K562 (cell line): ENCODE data around the gene OR52W1. TPM values are rescaled to one million over a fixed set of nuclear protein-coding genes. Genes with fewer than 3 reads are reported as not detected.

Experiments
- ATAC-seq: fragments of 200-7000 bp; cut with Tn5 transposase; 3 replicates; pipeline ENCODE4 v1.9.1; 2020; ENCODE audit warnings: moderate library complexity
- BruUV-seq: library from RNA; stranded (reverse); fragments of 400-500 nt; replicated peaks from 2 replicates; lab custom pipeline; 2021; lab: Mats Ljungman, UMichigan
- CTCF ChIA-PET: fragments of 300-600 bp; formaldehyde crosslinking; extraction: SDS; loops from one replicate; lab custom pipeline; 2021; ENCODE audit warnings: low intra/inter-chr PET ratio; lab: Yijun Ruan, JAX
- POLR2A ChIA-PET: fragments of 300-600, 350-650 bp; sonication (Branson Sonifier 250); formaldehyde crosslinking; extraction: SDS; loops from one replicate; lab custom pipeline; 2021; ENCODE audit warnings: antibody characterized with exemption, inconsistent platforms; lab: Yijun Ruan, JAX
- DNase-seq, 4 experiments: peaks; one replicate each; pipeline versions ENCODE4 v3.0.0 to v3.0.0-alpha.2; 2011 to 2018; ENCODE audit warnings: low spot score in 3 of 4, mixed read lengths in 3 of 4; ENCODE audit errors: extremely low read depth in 1 of 4
- FAIRE-seq: peaks from 2 replicates; lab custom pipeline; 2011; peaks lifted over from hg19 to GRCh38; lab: Jason Lieb, UNC
- H2AFZ ChIP-seq: 2 replicates; pipeline ENCODE4 v1.6.0; 2011; ENCODE audit warnings: low read depth, low read length, control low read depth, inconsistent platforms
- H3K27ac ChIP-seq: fragments of 200-600 bp; 3 replicates; pipeline ENCODE4 v1.8.0; 2011; ENCODE audit warnings: low read depth, mild to moderate bottlenecking, control low read depth, inconsistent platforms, low read length, moderate library complexity, mixed read lengths; ENCODE audit errors: extremely low read depth
- H3K27me3 ChIP-seq, 2 experiments: fragments of 300-600 bp in 1 of 2; 2 replicates in 1 of 2; 3 replicates in 1 of 2; pipeline versions ENCODE4 v1.6.0 to v1.8.0; 2011; ENCODE audit warnings: inconsistent platforms in 2 of 2, low read length in 2 of 2, mild to moderate bottlenecking in 1 of 2, mixed read lengths in 1 of 2, moderate library complexity in 1 of 2; ENCODE audit not compliant: control insufficient read depth in 2 of 2, insufficient read depth in 2 of 2
- H3K36me3 ChIP-seq: fragments of 300-600 bp; 3 replicates; pipeline ENCODE4 v1.8.0; 2011; ENCODE audit warnings: mild to moderate bottlenecking, low read length, inconsistent platforms; ENCODE audit not compliant: control insufficient read depth, insufficient read depth
- H3K4me1 ChIP-seq, 2 experiments: fragments of 200-600 bp in 1 of 2; replicated peaks in 1 of 2; 2 replicates in 1 of 2; 3 replicates in 1 of 2; pipeline versions ENCODE4 v1.5.1 to v1.8.0; 2011; ENCODE audit warnings: inconsistent platforms in 2 of 2, low read length in 2 of 2, mild to moderate bottlenecking in 1 of 2, mixed read lengths in 1 of 2, moderate library complexity in 1 of 2; ENCODE audit not compliant: control insufficient read depth in 2 of 2, insufficient read depth in 2 of 2
- H3K4me2 ChIP-seq: 2 replicates; pipeline ENCODE4 v1.6.1; 2011; ENCODE audit warnings: low read length, control low read depth, inconsistent platforms, mixed read lengths; ENCODE audit not compliant: insufficient read depth
- H3K4me3 ChIP-seq: fragments of 200-600 bp; sonication (generic), shearing (Covaris generic); 2 replicates; pipeline ENCODE4 v1.5.1; 2016; ENCODE audit warnings: control low read depth, inconsistent platforms
- H3K79me2 ChIP-seq: fragments of 200-600 bp; 3 replicates; pipeline ENCODE4 v1.8.0; 2011; ENCODE audit warnings: low read length, inconsistent platforms; ENCODE audit not compliant: control insufficient read depth, insufficient read depth
- H3K9ac ChIP-seq, 2 experiments: 2 replicates each; pipeline versions ENCODE4 v1.6.0 to v1.6.1; 2011; ENCODE audit warnings: low read depth in 2 of 2, low read length in 2 of 2, control low read depth in 1 of 2, inconsistent platforms in 1 of 2, mild to moderate bottlenecking in 1 of 2, mixed read lengths in 1 of 2; ENCODE audit not compliant: insufficient read depth in 1 of 2
- H3K9me1 ChIP-seq: one replicate; pipeline ENCODE4 v1.6.0; 2011; ENCODE audit warnings: inconsistent platforms, mild to moderate bottlenecking, low read length, moderate library complexity; ENCODE audit not compliant: control insufficient read depth, insufficient read depth
- H3K9me3 ChIP-seq: replicated peaks from 2 replicates; pipeline ENCODE4 v1.5.1; 2011; ENCODE audit warnings: low read depth, low read length, inconsistent platforms; ENCODE audit not compliant: control insufficient read depth, insufficient read depth
- H4K20me1 ChIP-seq: replicated peaks from 2 replicates; pipeline ENCODE4 v1.6.1; 2011; ENCODE audit warnings: low read length, inconsistent platforms, mixed read lengths; ENCODE audit not compliant: control insufficient read depth, insufficient read depth
- BRCA1 ChIP-seq, 2 experiments: fragments of 450-650 bp in 1 of 2; sonication (generic) in 1 of 2; formaldehyde crosslinking in 1 of 2; IDR thresholded peaks; 2 replicates each; pipeline versions ENCODE4 v1.5.0 to v1.6.1; 2017 to 2020; ENCODE audit warnings: mild to moderate bottlenecking in 1 of 2, missing genetic modification reagents in 1 of 2
- NBN ChIP-seq: fragments of 450-650 bp; IDR thresholded peaks from 2 replicates; pipeline ENCODE4 v1.6.1; 2016; ENCODE audit warnings: low read depth, mild to moderate bottlenecking
- SP2 ChIP-seq: IDR thresholded peaks from 2 replicates; pipeline ENCODE4 v1.6.1; 2011; ENCODE audit warnings: mild to moderate bottlenecking, low read depth, low read length, moderate library complexity; ENCODE audit not compliant: poor library complexity, severe bottlenecking; ENCODE audit errors: extremely low read depth
- THRA ChIP-seq: fragments of 450-650 bp; IDR thresholded peaks from 2 replicates; pipeline ENCODE4 v1.6.1; 2017; ENCODE audit warnings: mild to moderate bottlenecking, moderate library complexity
- WGBS: fragments of 100-300 bp; shearing (Covaris generic); methylation state at CpG from one replicate; pipeline ENCODE4 v1.1.6; 2016; ENCODE audit warnings: low coverage, mixed read lengths; ENCODE audit not compliant: insufficient coverage; ENCODE audit errors: missing lambda C conversion rate; 5-methylcytosine and 5-hydroxymethylcytosine counted together
- in situ Hi-C: fragments of 300-500 bp; cut with MboI; formaldehyde crosslinking; loops from 4 replicates; pipeline ENCODE4 v1.15.0; 2018; ENCODE audit warnings: inconsistent platforms, mixed read lengths
- intact Hi-C: fragments of 100-400 bp; cut with micrococcal nuclease; formaldehyde crosslinking; loops from 2 replicates; pipeline ENCODE4 v1.14.2; 2022
- polyA plus RNA-seq, 8 experiments: library from polyadenylated mRNA; depleted of rRNA in 4 of 8; stranded (reverse) in 5 of 8; unstranded in 3 of 8; fragments of >200 nt; fragmentation: Nextera tagmentation in 2 of 8; fragmentation: Illumina TruSeq in 1 of 8; extraction: Ambion mirVana in 2 of 8; extraction: Trizol in 1 of 8; gene quantifications; 2 replicates each; pipeline versions ENCODE4 v1.2.1 to v1.2.3, GENCODE V29; 2011 to 2014; ENCODE audit warnings: inconsistent platforms in 1 of 8, missing spikeins in 1 of 8
- total RNA-seq, 7 experiments: library from RNA; depleted of rRNA in 6 of 7; stranded (reverse); fragments of >200 nt in 6 of 7; fragmentation: Illumina TruSeq in 2 of 7; extraction: Trizol in 2 of 7; gene quantifications; 2 replicates each; pipeline versions ENCODE4 v1.2.1 to v1.2.3, GENCODE V29; 2011 to 2021; ENCODE audit warnings: low replicate concordance in 1 of 7

Gene OR52W1
- total and polyA plus RNA-seq, 9 of the 15 experiments (the other 6 are each of a cell fraction or from before 2014, with no cell fraction given) = not detected

- POLR2A ChIA-PET = no interaction called here
- in situ Hi-C loops = no loop called here
Measured at GRCh38 chr11:6209801-6210200, 10.8 kb downstream of the OR52W1 start.

More at GRCh38 chr11:6209801-6210200, 10.8 kb downstream of the OR52W1 start:
- Histone ChIP-seq H3K9ac (no peak overlapping the region), H3K27me3 (no peaks in the 10 kb centered on the region), H3K79me2 (no peaks in the 10 kb centered on the region), H3K4me1 (peaks cover 0 to 3% of the 10 kb centered on the region in 2 experiments; a peak in 1 of 5 replicates), H3K4me2 (no peak overlapping the region), H2AFZ (no peak overlapping the region), H3K36me3 (peaks cover 42% of the 10 kb centered on the region; the same call in 2 of the 3 replicates), H3K4me3 (no peak overlapping the region), H3K27ac (no peak overlapping the region), H3K9me1 (no peaks in the 10 kb centered on the region), H3K9me3 (no peaks in the 10 kb centered on the region), H4K20me1 (no peaks in the 10 kb centered on the region)
- FAIRE-seq (no peak), ATAC-seq (no peak), DNase-seq (no peak)
- intact Hi-C loops = no loop called here
- TF ChIP-seq SP2 (no peak), THRA (no peak), BRCA1 (IDR thresholded peaks at IDR 0.05) (no peak), BRCA1 (CRISPR knock-in tag; IDR thresholded peaks at IDR 0.05) (no peak), NBN (no peak)
- WGBS = 94% methylated on average over 12 of the region's 12 CpGs
- BruUV-seq = no TSS peak
- CTCF ChIA-PET = no interaction called here
